Measurements from ENCODE around the gene B3GAT1.

DNA sequence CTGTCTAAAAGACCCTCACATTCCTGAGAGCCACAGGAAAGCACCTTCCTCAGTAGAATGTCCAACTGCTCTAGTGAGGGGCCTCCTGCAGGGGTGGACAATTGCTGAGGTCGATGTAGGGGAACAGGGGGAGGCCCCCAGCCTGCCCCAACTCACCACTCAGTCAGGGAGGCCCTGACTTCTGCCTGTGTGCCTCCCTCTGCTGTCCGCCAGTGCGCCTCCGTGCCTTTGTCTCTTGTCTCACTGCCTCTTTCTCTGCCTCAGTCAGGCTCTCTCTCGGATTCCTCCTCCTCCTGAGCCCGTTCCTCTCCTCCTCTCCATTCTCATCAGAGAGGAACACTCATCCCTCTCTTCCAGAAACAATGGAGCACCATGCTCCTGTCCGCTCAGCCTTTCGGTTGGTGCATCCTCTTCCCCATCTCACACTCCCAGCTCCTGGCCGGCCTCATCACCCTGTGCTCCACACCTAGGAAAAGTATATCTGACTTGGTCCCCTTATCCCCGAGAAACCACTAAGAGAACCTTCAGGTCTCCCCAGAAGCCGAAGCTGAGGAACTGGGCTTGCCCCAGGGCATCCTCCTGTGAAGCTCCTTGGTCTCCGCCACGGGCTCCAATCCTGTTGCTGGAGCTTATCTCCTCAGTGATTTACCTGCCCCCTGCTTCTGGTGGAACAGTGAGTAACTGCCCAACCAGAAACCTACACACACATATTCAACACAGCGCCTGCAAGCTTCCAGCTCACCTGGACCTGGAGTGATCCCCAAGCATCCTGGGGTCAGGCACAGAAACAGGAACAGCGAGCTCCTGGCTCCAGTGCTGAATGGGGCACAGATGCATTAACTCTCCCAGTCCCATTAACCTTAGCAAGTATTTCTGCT, 2.3 kb downstream of the B3GAT1 start:
- TF ChIP-seq, protein P1, sequence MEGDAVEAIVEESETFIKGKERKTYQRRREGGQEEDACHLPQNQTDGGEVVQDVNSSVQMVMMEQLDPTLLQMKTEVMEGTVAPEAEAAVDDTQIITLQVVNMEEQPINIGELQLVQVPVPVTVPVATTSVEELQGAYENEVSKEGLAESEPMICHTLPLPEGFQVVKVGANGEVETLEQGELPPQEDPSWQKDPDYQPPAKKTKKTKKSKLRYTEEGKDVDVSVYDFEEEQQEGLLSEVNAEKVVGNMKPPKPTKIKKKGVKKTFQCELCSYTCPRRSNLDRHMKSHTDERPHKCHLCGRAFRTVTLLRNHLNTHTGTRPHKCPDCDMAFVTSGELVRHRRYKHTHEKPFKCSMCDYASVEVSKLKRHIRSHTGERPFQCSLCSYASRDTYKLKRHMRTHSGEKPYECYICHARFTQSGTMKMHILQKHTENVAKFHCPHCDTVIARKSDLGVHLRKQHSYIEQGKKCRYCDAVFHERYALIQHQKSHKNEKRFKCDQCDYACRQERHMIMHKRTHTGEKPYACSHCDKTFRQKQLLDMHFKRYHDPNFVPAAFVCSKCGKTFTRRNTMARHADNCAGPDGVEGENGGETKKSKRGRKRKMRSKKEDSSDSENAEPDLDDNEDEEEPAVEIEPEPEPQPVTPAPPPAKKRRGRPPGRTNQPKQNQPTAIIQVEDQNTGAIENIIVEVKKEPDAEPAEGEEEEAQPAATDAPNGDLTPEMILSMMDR (IDR thresholded peaks at IDR 0.05): no peak
- TF ChIP-seq POLR2A (IDR thresholded peaks at IDR 0.05) (no peak), POLR2AphosphoS5 (IDR thresholded peaks at IDR 0.05; ENCODE audit: insufficient read depth in 1 of 2, low read depth in 1 of 2) (no peak)
